Colonic mucosa (tissue), 4 donors: ENCODE measurements around the gene LRRC15. TPM values are rescaled to one million over a fixed set of nuclear protein-coding genes. Genes with fewer than 3 reads are reported as not detected.

Experiments
- DNase-seq: peaks from one replicate; pipeline ENCODE4 v3.0.0-alpha.2; 2020
- H3K27ac ChIP-seq: fragments of 200-600 bp; one replicate; pipeline ENCODE4 v1.8.0; 2021
- H3K27me3 ChIP-seq: fragments of 200-600 bp; one replicate; pipeline ENCODE4 v1.8.0; 2021
- H3K36me3 ChIP-seq: fragments of 200-600 bp; one replicate; pipeline ENCODE4 v1.8.0; 2021
- H3K4me1 ChIP-seq: fragments of 200-600 bp; one replicate; pipeline ENCODE4 v1.8.0; 2021; ENCODE audit warnings: mild to moderate bottlenecking
- H3K4me3 ChIP-seq: fragments of 200-600 bp; one replicate; pipeline ENCODE4 v1.8.0; 2021
- H3K9ac ChIP-seq, 2 donors: one replicate each; pipeline ENCODE4 v1.7.0; 2013; ENCODE audit warnings: control low read depth in 2 of 2, low read depth in 2 of 2, low read length in 2 of 2
- H3K9me3 ChIP-seq: fragments of 200-600 bp; one replicate; pipeline ENCODE4 v1.8.0; 2021
- CTCF ChIP-seq: fragments of 200-600 bp; IDR thresholded peaks from one replicate; pipeline ENCODE4 v1.8.0; 2022; ENCODE audit warnings: antibody characterized with exemption, mild to moderate bottlenecking
- intact Hi-C: fragments of 100-400 bp; cut with DNase I; formaldehyde crosslinking; loops from one replicate; pipeline ENCODE4 v1.14.1; 2022
- total RNA-seq, 2 donors: library from RNA; stranded (reverse); fragmentation: NEBNext Ultra II Directional in 1 of 2; extraction: Animal tissue kit (Norgen Biotek cat#: 25700) in 1 of 2; gene quantifications; one replicate each; pipeline ENCODE4 v1.2.1, GENCODE V29; 2021
- donor health status: healthy.
- donor health status: DM: no; HTN: no; CAD: no.
- donor health status: DM: no; HTN: no; CAD: no.

The LRRC15 gene
- total RNA-seq, 2 donors from 2014 or later: 0.32 to 0.89 TPM

GRCh38 chr3:194373028-194373427 lies 3.5 kb upstream of the LRRC15 start:
- Histone ChIP-seq H3K9ac (no peak overlapping the region), H3K36me3 (no peaks in the 10 kb centered on the region), H3K27ac (no peak overlapping the region), H3K4me3 (no peak overlapping the region), H3K4me1 (no peaks in the 10 kb centered on the region), H3K9me3 (no peaks in the 10 kb centered on the region), H3K27me3 (no peaks in the 10 kb centered on the region)
- intact Hi-C loops: no loop called here
- no peak for TF ChIP-seq CTCF
- DNase-seq: no peak

- no peak for TF ChIP-seq CTCF
- H3K4me3 ChIP-seq: no peak overlapping the region
- no peaks in the 10 kb centered on the region for H3K9me3 ChIP-seq
- H3K27ac ChIP-seq: no peak overlapping the region
- no peaks in the 10 kb centered on the region for H3K4me1 ChIP-seq
- no peak for DNase-seq
- intact Hi-C loops: no loop called here
- H3K27me3 ChIP-seq: no peaks in the 10 kb centered on the region
- H3K9ac ChIP-seq: no peak overlapping the region
- H3K36me3 ChIP-seq: no peaks in the 10 kb centered on the region
Measured at GRCh38 chr3:194370753-194371152, 1.2 kb upstream of the LRRC15 start.

GRCh38 chr3:194368918-194369317 lies 625 bp downstream of the LRRC15 start:
- Histone ChIP-seq H3K36me3 (no peaks in the 10 kb centered on the region), H3K4me3 (no peak overlapping the region), H3K27me3 (no peaks in the 10 kb centered on the region), H3K27ac (no peak overlapping the region), H3K9ac (no peak overlapping the region), H3K9me3 (no peaks in the 10 kb centered on the region), H3K4me1 (no peaks in the 10 kb centered on the region)
- TF ChIP-seq CTCF: no peak
- intact Hi-C loops: no loop called here
- DNase-seq: no peak

- DNase-seq: no peak
- Histone ChIP-seq H3K27me3 (no peaks in the 10 kb centered on the region), H3K4me3 (no peak overlapping the region), H3K27ac (no peak overlapping the region), H3K36me3 (no peaks in the 10 kb centered on the region), H3K9me3 (no peaks in the 10 kb centered on the region), H3K4me1 (no peaks in the 10 kb centered on the region), H3K9ac (no peak overlapping the region)
- no peak for TF ChIP-seq CTCF
- intact Hi-C loops: no loop called here
Measured at GRCh38 chr3:194367992-194368841, 1.3 kb downstream of the LRRC15 start.

- Histone ChIP-seq H3K27ac (no peak overlapping the region), H3K9ac (no peak overlapping the region), H3K4me3 (no peak overlapping the region), H3K27me3 (no peaks in the 10 kb centered on the region), H3K4me1 (no peaks in the 10 kb centered on the region), H3K9me3 (no peaks in the 10 kb centered on the region), H3K36me3 (no peaks in the 10 kb centered on the region)
- no peak for DNase-seq
- intact Hi-C loops: no loop called here
- TF ChIP-seq CTCF: no peak
Measured at GRCh38 chr3:194365978-194366490, 3.5 kb downstream of the LRRC15 start.
